RCC 7860 (cell line): ENCODE data around the gene ZXDC.

Experiments used
- DNase-seq: peaks from one replicate; pipeline ENCODE4 v3.0.0-alpha.2; 2015; ENCODE audit warnings: low spot score
- FAIRE-seq: peaks from 2 replicates; lab custom pipeline; 2012; peaks lifted over from hg19 to GRCh38; lab: Jason Lieb, UNC

The ZXDC gene

GRCh38 chr3:126456766-126457388 is 18.8 kb downstream of the ZXDC start:
- no peak for DNase-seq
- FAIRE-seq: no peak

- DNase-seq: no peak
- FAIRE-seq: no peak
Measured at GRCh38 chr3:126456211-126456610, 19.5 kb downstream of the ZXDC start.

GRCh38 chr3:126454437-126455198 is 21.1 kb downstream of the ZXDC start:
- no peak for DNase-seq
- no peak for FAIRE-seq

GRCh38 chr3:126454025-126454424 is 21.7 kb downstream of the ZXDC start:
- peak; percentile 22 for FAIRE-seq
- DNase-seq: no peak

GRCh38 chr3:126452213-126452612 is 23.5 kb downstream of the ZXDC start:
- FAIRE-seq (no peak), DNase-seq (no peak)

GRCh38 chr3:126451511-126451910 is 24.2 kb downstream of the ZXDC start:
- DNase-seq (no peak), FAIRE-seq (no peak)

GRCh38 chr3:126450744-126451143 is 24.9 kb downstream of the ZXDC start:
- DNase-seq (no peak), FAIRE-seq (no peak)

GRCh38 chr3:126450219-126450618 is 25.5 kb downstream of the ZXDC start:
- no peak for DNase-seq
- FAIRE-seq: no peak

- FAIRE-seq (no peak), DNase-seq (no peak)
Measured at GRCh38 chr3:126449621-126450051, 26.1 kb downstream of the ZXDC start.

- FAIRE-seq (no peak), DNase-seq (no peak)
Measured at GRCh38 chr3:126448893-126449180, 26.9 kb downstream of the ZXDC start.

- DNase-seq: no peak
- no peak for FAIRE-seq
Measured at GRCh38 chr3:126448136-126448892, 27.4 kb downstream of the ZXDC start.

- no peak for FAIRE-seq
- DNase-seq: no peak
Measured at GRCh38 chr3:126447456-126448106, 28.1 kb downstream of the ZXDC start.

GRCh38 chr3:126446791-126447190 is 28.9 kb downstream of the ZXDC start:
- DNase-seq (no peak), FAIRE-seq (no peak)

GRCh38 chr3:126446301-126446700 is 29.4 kb downstream of the ZXDC start:
- FAIRE-seq (no peak), DNase-seq (no peak)

- DNase-seq (no peak), FAIRE-seq (no peak)
Measured at GRCh38 chr3:126445506-126445905, 30.2 kb downstream of the ZXDC start.

- DNase-seq (no peak), FAIRE-seq (no peak)
Measured at GRCh38 chr3:126442856-126443242, 32.8 kb downstream of the ZXDC start.

GRCh38 chr3:126442094-126442855 is 33.4 kb downstream of the ZXDC start:
- FAIRE-seq (no peak), DNase-seq (no peak)

GRCh38 chr3:126441256-126441880 is 34.3 kb downstream of the ZXDC start:
- DNase-seq (no peak), FAIRE-seq (no peak)

- DNase-seq: no peak
- no peak for FAIRE-seq
Measured at GRCh38 chr3:126440709-126440995, 35.0 kb downstream of the ZXDC start.

GRCh38 chr3:126439968-126440708 is 35.6 kb downstream of the ZXDC start:
- FAIRE-seq (no peak), DNase-seq (no peak)
